GM21381 (cell line): ENCODE results near the gene SEMA3G.

Experiments
- ATAC-seq: cut with Tn5 transposase; IDR thresholded peaks from one replicate; pipeline ENCODE4 v1.9.1; 2021; ENCODE audit warnings: mild to moderate bottlenecking, moderate library complexity; ENCODE audit not compliant: unreplicated experiment

SEMA3G gene

DNA sequence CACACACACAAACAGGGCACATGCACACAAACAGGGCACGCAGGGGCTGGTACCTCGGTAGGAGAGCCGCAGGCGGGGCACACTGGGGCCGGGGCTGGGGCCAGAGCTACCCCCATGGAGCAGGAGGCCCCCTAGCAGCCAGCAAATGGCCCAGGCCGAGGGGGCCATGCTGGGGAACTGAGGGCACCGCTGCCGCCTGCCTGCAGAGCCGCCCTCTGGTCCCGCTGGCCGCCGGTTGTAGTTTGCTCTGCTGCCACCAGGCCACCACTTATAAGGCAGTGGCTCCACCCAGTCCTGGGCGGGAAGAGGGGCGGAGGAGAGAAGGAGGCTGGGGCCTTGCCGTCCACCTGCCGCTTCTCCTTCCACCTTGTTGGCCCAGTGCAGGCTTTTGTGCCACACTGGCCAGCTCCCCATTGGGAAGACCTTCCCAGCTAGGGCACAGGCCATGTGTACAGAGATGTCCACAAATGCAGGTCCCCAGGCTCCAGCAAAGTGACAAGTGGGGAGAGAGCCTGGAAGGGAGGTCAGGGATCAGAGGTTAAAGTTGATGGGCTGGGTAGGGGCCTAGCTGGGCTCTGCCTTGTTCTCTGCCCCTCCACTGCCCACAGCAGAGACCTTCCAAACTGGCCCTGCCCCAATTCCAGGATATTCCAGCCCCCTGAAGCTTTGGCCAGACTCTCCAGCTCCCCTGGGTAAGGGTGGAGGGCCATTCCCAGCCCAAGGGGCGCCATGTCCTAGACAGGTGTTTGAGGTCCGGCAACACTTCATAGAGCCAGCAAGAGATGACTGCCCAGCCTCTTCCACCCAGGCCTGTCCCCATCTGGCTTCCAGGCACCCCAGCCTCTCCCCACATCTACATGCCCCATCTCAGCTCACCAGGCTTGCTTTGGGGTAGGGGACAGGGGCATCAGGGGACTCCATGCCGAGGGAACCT is at the start of gene SEMA3G:
Gene SEMA3G, minus strand, starts transcription at position 244 of the 934 bp plus-strand sequence. Its CDS starts 76 bp downstream, at position 168.
- ATAC-seq: peak; percentile 78

DNA sequence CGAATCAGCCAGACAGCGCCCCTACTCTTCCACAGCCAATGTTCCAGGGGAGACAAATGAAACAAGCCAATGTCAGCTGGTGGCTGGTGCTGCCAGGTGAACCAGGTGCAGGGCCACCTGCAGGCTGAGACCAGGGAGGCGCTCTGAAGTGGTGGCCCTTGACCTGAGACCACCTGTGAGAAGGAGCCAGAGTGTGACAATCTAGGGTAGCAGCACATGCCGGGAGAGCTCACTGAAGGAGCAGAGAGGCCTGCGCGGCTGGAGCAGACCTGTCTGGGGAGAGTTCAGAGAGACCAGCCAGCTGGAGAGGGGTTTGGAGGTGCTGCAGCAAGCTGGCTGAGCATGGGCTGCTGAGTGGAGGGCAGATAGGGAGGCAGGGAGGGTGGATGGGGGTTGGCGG is 49.5 kb upstream of the SEMA3G start:
- ATAC-seq: no peak

DNA sequence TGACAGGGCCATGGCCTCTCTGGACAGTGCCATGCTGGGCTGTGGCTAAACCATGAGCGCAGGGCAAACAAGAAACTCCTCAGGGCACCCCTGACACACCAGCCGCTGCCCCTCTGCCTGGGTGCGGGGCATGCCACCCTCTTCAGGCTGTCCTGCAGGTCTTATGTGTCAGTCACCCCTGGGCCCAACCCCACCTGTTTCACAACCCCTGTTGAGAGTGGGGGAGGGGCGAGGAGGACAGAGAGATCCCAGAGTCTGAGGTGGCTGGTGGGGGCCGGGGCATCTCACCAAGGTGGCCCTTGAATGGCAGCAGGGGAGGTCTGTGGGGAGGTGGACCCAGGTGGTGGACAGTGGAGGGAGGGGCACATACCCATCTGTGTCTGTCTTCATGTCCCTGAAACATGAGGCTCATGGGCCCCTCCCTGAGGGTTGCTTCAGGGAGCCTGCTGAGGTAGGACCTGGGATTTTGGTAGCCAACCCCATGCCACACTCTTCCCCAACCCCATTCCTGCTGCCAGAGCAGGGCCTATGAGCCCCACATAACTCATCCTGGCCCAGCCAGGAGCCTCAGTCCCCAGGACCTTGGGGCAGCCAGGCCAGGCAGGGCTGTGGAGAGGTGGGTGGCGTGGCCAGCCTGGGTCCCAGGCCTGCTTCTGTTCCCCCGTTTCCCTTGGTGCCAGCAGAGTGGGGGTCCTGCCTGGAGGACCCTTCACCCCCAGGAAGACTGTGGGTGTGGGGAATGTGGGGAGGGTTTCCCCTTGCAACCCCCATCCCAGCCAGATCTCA is 48.5 kb upstream of the SEMA3G start:
- no peak for ATAC-seq

DNA sequence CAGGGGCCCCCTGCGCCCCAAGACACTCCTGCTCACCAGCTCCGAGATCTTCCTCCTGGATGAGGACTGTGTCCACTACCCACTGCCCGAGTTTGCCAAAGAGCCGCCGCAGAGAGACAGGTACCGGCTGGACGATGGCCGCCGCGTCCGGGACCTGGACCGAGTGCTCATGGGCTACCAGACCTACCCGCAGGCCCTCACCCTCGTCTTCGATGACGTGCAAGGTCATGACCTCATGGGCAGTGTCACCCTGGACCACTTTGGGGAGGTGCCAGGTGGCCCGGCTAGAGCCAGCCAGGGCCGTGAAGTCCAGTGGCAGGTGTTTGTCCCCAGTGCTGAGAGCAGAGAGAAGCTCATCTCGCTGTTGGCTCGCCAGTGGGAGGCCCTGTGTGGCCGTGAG is 47.2 kb upstream of the SEMA3G start:
- ATAC-seq: no peak

DNA sequence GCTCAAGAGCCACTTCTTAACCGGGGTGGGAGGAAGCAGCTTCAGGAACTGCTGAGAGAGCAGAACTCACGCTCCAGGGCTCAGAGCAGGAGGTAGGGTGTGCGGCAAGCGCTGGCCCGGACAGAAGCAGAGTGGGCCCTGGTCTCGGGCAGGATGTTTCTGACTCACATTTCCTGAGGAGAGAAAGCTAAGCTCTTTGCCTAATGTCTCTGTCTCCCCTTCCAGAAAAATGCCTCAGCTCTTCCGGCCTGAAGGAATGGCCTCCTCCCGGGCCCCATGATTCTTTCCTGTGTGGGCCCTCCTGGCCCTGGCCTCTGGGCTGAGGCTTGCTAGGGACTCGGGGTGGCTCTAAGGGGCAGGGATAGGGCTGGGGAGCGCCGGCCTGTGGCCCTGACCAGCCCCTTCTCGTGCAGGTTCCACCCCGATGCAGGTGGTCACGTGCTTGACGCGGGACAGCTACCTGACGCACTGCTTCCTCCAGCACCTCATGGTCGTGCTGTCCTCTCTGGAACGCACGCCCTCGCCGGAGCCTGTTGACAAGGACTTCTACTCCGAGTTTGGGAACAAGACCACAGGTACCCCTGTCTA is 46.1 kb upstream of the SEMA3G start:
- ATAC-seq: no peak

DNA sequence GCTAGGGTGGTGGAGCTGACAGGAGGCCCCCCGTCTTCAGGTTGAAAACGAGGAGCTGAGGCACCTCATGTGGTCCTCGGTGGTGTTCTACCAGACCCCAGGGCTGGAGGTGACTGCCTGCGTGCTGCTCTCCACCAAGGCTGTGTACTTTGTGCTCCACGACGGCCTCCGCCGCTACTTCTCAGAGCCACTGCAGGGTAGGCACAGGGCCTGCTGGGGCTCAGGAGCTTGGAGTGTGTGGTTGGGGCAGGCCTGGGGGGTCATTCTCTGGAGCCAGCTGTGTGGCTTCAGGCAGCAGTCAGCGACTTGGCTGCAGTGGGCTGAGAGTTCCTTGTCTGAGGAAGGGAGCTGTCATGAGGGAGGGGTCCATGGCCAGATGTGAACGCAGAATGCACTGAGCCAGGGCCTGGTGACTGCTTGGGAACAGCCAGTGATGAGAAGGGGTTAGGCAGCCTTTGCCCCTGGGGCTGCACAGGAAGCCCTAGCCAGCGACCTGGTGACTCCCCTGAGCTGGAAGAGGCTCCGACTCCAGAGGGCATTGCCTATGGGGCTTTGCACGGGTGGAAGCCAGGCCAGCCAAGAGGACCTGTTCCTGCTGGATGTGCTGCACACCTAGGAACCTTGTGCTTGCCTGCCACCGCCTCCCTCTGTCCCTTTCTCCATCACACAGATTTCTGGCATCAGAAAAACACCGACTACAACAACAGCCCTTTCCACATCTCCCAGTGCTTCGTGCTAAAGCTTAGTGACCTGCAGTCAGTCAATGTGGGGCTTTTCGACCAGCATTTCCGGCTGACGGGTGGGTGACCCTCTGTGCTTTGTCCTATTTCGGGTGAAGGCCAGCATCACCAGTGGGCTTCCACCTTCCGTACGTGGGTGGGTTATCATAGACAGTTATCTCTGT is 45.4 kb upstream of the SEMA3G start:
- ATAC-seq: no peak

DNA sequence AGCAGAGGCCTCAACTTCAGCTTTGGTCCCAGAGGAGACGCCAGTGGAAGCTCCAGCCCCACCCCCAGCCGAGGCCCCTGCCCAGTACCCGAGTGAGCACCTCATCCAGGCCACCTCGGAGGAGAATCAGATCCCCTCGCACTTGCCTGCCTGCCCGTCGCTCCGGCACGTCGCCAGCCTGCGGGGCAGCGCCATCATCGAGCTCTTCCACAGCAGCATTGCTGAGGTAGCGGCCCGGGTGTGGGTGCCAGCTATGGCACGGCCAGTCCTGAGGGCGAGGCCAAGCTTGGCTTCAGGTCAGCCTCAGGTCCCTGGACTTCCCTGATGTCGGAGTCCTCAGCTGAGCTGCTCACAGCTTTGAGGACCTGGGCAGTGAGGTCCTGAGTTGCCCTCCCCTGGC is 44.5 kb upstream of the SEMA3G start:
- ATAC-seq: no peak

DNA sequence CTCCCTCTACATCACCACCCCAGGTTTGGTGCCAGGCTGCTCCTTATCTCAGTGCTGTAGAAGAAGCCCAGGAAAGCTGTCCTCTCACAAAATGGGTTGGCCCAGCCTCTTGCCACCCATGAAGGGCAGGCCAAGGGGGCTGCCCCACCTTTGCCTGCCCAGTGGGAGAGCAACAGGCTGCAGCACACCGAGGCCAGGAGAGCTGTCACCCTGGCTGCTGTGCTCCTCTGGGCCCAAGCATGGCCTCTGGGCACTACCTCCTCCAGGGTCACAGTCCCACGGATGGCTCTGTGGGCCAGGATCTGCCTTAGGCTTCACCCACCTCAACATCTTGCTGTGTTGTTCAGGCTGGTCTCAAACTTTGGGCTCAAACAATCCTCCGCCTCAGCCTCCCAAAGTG is 43.8 kb upstream of the SEMA3G start:
- no peak for ATAC-seq

DNA sequence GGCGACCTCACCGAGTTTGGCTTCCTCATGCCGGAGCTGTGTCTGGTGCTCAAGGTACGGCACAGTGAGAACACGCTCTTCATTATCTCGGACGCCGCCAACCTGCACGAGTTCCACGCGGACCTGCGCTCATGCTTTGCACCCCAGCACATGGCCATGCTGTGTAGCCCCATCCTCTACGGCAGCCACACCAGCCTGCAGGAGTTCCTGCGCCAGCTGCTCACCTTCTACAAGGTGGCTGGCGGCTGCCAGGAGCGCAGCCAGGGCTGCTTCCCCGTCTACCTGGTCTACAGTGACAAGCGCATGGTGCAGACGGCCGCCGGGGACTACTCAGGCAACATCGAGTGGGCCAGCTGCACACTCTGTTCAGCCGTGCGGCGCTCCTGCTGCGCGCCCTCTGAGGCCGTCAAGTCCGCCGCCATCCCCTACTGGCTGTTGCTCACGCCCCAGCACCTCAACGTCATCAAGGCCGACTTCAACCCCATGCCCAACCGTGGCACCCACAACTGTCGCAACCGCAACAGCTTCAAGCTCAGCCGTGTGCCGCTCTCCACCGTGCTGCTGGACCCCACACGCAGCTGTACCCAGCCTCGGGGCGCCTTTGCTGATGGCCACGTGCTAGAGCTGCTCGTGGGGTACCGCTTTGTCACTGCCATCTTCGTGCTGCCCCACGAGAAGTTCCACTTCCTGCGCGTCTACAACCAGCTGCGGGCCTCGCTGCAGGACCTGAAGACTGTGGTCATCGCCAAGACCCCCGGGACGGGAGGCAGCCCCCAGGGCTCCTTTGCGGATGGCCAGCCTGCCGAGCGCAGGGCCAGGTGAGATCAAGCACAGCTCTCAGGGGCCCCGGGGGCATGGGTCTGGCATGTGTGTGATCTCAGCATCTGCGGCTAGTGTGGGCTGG is 43.1 kb upstream of the SEMA3G start:
- no peak for ATAC-seq

DNA sequence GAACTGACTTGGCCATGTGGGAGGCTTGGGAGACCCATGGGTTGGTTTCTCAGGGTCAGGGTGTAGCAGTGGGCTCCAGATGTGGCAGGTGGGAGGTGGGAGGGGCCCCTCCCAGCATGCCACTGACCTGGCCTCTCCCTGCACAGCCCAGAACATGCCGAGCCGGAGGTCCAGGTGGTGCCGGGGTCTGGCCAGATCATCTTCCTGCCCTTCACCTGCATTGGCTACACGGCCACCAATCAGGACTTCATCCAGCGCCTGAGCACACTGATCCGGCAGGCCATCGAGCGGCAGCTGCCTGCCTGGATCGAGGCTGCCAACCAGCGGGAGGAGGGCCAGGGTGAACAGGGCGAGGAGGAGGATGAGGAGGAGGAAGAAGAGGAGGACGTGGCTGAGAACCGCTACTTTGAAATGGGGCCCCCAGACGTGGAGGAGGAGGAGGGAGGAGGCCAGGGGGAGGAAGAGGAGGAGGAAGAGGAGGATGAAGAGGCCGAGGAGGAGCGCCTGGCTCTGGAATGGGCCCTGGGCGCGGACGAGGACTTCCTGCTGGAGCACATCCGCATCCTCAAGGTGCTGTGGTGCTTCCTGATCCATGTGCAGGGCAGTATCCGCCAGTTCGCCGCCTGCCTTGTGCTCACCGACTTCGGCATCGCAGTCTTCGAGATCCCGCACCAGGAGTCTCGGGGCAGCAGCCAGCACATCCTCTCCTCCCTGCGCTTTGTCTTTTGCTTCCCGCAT is 42.3 kb upstream of the SEMA3G start:
- ATAC-seq: no peak

DNA sequence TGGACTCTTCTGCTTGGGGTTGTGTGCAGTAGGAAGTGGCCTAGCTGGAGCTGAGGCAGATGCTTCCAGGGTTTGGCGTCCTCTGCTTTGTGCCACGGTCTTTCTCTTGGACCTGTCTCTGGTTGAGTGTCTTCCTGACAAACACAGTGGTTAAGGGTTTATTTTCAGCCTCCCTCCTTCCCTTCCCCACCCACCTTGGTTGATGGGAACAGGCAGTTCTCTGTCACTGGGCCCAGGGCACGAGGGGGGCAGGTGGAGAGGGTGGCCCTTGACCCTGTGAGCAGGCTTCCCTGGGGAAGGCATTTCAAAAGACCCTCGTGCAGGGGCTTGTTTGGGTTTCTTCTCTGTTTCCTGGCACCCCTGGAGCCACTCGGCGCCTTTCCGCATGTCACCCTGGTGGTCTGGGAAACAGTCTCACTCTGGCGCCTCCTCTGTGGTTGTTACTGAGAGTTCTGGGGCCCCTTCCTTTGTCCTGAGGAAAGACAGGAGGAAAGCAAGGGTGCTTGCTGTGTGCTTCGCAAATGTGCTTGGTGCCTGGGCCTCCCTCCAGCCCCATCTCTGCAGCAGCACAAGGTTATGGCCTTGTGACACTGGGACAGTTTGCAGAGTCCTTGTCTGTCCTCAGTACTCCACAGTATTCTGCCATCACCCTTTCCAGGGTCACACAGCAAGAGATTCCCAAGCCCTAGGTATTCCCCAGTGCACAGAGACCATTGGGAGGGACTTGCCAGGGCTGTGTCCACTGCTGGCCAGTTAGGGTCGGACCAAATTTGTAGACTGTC is 40.0 kb upstream of the SEMA3G start:
- no peak for ATAC-seq

DNA sequence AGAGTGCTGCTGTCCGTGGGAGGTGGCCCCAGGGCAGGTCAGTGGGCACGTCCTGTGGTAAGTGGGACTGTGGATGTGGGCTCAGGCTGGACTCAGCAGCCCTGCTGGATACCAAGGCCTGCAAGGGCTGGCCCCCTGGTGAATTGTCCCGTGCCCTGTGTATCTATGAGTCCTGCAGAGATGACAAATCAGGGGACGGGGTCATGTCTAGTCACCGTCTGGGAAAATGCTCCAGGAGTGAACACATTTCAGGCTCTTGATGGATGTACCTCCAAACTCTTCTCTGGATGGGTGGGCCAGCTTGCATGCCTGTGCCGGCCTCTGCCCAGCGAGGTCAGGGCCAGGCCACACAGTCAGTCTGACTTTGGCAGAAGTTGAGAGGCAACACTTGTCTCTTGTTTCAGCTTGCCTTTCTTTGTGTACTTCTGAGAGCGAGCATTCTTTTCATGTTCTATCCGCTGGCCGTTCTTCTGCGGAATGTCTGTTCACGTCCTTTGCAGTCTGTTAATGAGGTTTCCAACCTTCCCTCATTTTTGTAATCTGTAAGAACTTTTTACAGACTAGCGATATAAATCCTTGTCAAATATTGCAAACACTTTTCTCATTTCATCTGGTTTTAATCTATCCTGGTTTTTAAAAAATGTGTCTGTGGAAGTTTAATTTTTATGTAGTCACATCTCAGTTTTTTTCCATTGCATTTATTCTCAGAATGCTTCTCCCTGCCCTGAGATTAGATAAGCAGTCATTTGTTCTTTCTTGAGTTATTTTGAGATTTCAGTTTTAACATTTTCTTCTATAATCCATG is 38.9 kb upstream of the SEMA3G start:
- ATAC-seq: no peak

DNA sequence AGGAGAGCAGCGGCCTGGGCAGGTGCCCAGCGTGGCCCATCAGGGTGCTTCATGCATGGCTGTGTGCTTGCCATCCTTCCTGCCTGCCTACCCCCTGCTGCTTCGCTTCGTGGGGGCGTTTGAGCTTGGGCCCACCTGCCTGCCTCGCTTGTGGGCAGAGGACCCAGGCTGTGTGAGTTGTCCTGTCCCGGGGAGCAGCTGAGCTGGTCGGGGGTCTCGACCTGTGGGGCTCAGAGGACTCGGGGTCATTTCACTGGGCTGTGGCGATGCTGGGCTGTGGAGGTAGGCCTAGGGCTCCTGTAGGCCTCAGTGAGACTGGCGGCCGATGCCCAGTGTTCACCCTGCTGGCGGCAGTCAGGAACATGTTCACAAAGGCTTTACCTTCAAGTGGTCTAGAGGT is 38.2 kb upstream of the SEMA3G start:
- ATAC-seq: no peak

DNA sequence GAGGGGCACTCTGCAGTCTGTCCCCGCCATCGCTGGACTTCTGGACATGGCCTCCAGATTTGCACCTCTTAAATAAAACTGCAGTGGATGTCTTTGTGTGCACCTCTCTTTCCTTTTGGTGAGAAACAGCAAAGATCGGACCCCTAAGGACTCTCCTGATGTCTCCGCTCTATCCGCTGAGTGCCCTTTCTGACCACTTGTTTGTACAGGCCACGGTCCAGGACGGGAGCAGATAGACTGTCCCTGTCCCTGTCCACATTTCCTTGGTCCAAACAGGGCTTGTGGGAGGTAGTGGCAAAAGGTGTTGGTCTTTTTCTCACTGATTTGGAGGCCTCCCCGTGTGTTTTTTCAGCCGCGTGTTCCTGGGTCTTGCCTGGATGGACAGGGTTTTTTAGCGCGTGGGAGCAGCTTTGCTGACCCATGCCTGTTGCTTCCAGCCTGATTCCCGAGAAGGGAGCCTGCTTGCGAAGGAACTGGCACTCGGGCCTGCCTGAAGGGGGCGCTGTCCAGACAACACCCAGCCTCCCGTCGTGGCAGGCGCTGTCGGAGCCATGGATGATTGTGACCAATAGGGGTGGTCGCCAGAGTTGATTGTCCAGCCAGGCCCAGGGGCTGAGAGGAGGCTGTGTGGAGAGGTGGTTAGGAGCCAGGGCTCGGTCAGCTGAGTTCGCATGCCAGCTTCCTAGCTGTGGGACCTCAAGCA is 37.1 kb upstream of the SEMA3G start:
- ATAC-seq: no peak

DNA sequence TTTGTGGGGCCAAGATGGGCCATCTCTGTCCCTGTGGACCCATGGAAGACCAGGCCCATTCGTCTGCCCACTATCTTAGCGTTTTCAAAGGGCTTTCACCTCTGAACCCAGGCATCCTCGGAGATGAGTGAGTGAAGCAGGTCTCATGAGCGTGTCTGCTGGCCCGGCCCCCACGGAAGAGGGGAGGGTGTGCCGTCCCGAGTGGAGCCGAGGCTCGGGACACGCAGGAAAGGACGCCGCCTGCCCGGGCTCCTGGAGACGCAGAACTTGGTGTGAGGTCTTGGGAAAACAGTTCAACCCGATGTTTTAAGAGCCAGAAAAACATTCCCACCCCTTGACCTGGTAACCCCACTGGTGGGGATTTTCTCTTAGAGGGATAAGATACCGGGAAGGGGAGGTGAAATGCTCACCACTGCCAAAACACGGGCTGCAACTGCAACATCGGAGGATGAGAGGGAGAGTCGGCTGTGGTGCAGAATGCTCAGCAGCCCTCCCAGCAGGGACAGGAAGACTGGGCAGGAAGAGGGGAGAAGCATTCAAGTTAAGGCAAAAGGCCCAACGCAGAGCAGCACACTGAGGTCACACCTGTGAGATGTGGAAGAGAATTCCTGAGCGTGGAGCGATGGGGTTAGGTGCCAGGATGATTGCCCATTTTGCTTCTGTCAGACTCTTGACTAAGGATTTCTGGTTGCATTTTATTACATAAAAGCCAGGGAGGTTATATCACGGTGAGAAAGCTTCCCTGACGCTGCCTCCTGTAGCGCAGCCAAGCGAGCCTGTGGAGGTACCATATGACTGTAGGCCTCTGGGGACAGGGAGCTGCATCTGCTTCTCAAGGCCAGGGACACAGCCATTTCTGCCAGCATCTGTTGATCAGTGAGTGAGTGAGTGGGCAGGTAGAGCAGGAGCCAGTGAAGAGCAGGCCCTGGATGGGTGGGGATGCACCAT is 36.1 kb upstream of the SEMA3G start:
- no peak for ATAC-seq
